Testis (tissue), 3 donors: ENCODE measurements around the gene CARD9. TPM values are rescaled to one million over a fixed set of nuclear protein-coding genes. Genes with fewer than 3 reads are reported as not detected.

Experiments
- DNase-seq: peaks from one replicate; pipeline ENCODE4 v3.0.0-alpha.2; 2019
- H3K27ac ChIP-seq, 2 donors: fragments of 200-600 bp; sonication (generic); one replicate each; pipeline ENCODE4 v1.5.1; 2019
- H3K27me3 ChIP-seq: fragments of 200-600 bp; sonication (generic); one replicate; pipeline ENCODE4 v1.5.1; 2019
- H3K36me3 ChIP-seq: fragments of 200-600 bp; sonication (generic); one replicate; pipeline ENCODE4 v1.5.1; 2017; ENCODE audit warnings: low read depth; ENCODE audit errors: missing control alignments
- H3K4me1 ChIP-seq: fragments of 200-600 bp; sonication (generic); one replicate; pipeline ENCODE4 v1.5.1; 2019
- H3K4me3 ChIP-seq, 2 donors: fragments of 200-600 bp; sonication (generic); one replicate each; pipeline ENCODE4 v1.5.1; 2017 to 2019
- H3K9me3 ChIP-seq: fragments of 200-600 bp; sonication (generic); one replicate; pipeline ENCODE4 v1.5.1; 2017
- POLR2A ChIP-seq: fragments of 450-650 bp; IDR thresholded peaks from one replicate; pipeline ENCODE4 v1.6.1; 2017; ENCODE audit warnings: antibody characterized with exemption, mild to moderate bottlenecking, moderate library complexity
- WGBS, 2 donors: methylation state at CpG; one replicate each; pipeline ENCODE4 v1.1.5; 2018; 5-methylcytosine and 5-hydroxymethylcytosine counted together
- intact Hi-C: fragments of 100-400 bp; cut with DNase I; formaldehyde crosslinking; loops from one replicate; pipeline ENCODE4 v1.15.1; 2023; ENCODE audit warnings: low total_unique reads
- polyA plus RNA-seq: library from polyadenylated mRNA; stranded (reverse); fragments of 350-450 nt; fragmentation: Illumina TruSeq; extraction: RNeasy Lipid Tissue Mini Kit (QIAGEN cat#74804); gene quantifications from one replicate; pipeline ENCODE4 v1.2.3, GENCODE V29; 2014; ENCODE audit warnings: low read depth, low replicate concordance; ENCODE audit not compliant: insufficient read depth
- total RNA-seq, 2 donors: library from RNA; depleted of rRNA; stranded (reverse); fragments of >200 nt; gene quantifications; one replicate each; pipeline ENCODE4 v1.2.3, GENCODE V29; 2016
- TF ChIP-seq, protein P1 (sequence below), 3 experiments: fragments of 450-650 bp in 2 of 3; fragments of 200-600 bp in 1 of 3; sonication (generic) in 1 of 3; IDR thresholded peaks; one replicate each; pipeline ENCODE4 v1.5.1; 2016 to 2019; ENCODE audit warnings: antibody characterized with exemption in 3 of 3, mild to moderate bottlenecking in 2 of 3, moderate library complexity in 1 of 3

The CARD9 gene
- total and polyA plus RNA-seq, 3 donors from 2014 or later: 1.8 to 3.7 (median 3.5) TPM

DNA sequence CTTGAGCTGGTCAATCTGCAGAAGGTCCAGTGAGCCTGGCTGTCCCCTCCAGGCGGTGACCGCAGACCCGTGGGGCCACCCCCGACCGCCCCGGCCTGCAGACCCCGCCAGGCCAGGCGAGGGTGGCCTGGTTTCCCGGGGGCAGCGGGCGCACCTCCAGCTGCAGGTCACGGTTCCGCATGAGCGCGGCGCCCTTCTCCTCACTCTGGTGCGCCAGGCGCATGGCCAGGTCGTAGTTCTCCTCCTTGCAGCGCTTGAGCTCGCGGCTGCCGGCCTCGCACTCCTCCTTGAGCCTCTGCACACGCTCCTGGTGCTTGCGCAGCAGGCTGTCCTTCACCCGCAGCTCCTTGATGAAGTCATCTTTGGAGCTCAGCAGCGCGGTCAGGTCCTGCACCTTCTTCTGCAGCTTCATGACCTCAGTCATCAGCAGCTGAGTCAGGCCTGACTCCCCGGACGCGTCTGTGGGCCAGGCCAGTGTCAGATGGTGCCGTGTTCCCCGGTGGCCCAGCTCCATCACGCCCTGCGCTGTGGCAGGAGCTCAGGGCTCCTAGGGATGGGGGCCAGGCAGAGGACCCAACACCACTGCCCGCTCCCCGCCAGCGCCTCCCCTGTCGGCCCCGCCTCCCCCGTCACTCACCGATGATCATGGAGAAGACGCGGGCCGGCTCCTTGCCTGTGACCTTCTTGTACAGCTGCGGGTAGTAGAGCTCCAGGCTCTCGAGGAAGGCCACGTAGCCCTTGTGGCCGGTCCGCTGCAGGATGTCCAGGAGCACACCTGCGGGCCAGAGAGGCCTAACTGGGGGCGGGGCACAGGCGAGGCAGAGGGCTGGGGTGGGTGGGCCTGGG lies 2.6 kb downstream of the CARD9 start:
- no peak for DNase-seq
- WGBS, 2 donors: 96 to 97% methylated on average over 28 to 40 of the region's 54 CpGs
- no peak overlapping the region for H3K27ac ChIP-seq
- H3K4me1 ChIP-seq: peaks cover 8% of the 10 kb centered on the region
- intact Hi-C loops: no loop called here
- no peak overlapping the region for H3K4me3 ChIP-seq
- TF ChIP-seq POLR2A: no peak
- TF ChIP-seq, protein P1, sequence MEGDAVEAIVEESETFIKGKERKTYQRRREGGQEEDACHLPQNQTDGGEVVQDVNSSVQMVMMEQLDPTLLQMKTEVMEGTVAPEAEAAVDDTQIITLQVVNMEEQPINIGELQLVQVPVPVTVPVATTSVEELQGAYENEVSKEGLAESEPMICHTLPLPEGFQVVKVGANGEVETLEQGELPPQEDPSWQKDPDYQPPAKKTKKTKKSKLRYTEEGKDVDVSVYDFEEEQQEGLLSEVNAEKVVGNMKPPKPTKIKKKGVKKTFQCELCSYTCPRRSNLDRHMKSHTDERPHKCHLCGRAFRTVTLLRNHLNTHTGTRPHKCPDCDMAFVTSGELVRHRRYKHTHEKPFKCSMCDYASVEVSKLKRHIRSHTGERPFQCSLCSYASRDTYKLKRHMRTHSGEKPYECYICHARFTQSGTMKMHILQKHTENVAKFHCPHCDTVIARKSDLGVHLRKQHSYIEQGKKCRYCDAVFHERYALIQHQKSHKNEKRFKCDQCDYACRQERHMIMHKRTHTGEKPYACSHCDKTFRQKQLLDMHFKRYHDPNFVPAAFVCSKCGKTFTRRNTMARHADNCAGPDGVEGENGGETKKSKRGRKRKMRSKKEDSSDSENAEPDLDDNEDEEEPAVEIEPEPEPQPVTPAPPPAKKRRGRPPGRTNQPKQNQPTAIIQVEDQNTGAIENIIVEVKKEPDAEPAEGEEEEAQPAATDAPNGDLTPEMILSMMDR (IDR thresholded peaks at IDR 0.05): no peak
- no peaks in the 10 kb centered on the region for H3K9me3 ChIP-seq
- H3K27me3 ChIP-seq: no peaks in the 10 kb centered on the region
- H3K36me3 ChIP-seq: no peaks in the 10 kb centered on the region

- Histone ChIP-seq H3K27me3 (no peaks in the 10 kb centered on the region), H3K4me1 (peaks cover 12% of the 10 kb centered on the region), H3K9me3 (no peaks in the 10 kb centered on the region), H3K27ac (no peak overlapping the region), H3K4me3 (no peak overlapping the region), H3K36me3 (no peaks in the 10 kb centered on the region)
- intact Hi-C loops: no loop called here
- TF ChIP-seq POLR2A: no peak
- TF ChIP-seq, protein P1 (IDR thresholded peaks at IDR 0.05): no peak
- WGBS, 2 donors: 92% methylated on average over 19 of the region's 19 CpGs; no CpG with 5 or more reads in 1 of the 2 donors
- no peak for DNase-seq
Observed at GRCh38 chr9:136370037-136370436, 3.4 kb downstream of the CARD9 start.

GRCh38 chr9:136368190-136368589 lies 5.3 kb downstream of the CARD9 start:
- Histone ChIP-seq H3K27me3 (no peaks in the 10 kb centered on the region), H3K4me1 (peaks cover 15% of the 10 kb centered on the region), H3K27ac (no peak overlapping the region), H3K4me3 (no peak overlapping the region), H3K9me3 (no peaks in the 10 kb centered on the region), H3K36me3 (no peaks in the 10 kb centered on the region)
- 82 to 93% methylated on average over 7 to 18 of the region's 18 CpGs for WGBS, 2 donors
- no peak for DNase-seq
- no peak for TF ChIP-seq POLR2A
- intact Hi-C loops: no loop called here

DNA sequence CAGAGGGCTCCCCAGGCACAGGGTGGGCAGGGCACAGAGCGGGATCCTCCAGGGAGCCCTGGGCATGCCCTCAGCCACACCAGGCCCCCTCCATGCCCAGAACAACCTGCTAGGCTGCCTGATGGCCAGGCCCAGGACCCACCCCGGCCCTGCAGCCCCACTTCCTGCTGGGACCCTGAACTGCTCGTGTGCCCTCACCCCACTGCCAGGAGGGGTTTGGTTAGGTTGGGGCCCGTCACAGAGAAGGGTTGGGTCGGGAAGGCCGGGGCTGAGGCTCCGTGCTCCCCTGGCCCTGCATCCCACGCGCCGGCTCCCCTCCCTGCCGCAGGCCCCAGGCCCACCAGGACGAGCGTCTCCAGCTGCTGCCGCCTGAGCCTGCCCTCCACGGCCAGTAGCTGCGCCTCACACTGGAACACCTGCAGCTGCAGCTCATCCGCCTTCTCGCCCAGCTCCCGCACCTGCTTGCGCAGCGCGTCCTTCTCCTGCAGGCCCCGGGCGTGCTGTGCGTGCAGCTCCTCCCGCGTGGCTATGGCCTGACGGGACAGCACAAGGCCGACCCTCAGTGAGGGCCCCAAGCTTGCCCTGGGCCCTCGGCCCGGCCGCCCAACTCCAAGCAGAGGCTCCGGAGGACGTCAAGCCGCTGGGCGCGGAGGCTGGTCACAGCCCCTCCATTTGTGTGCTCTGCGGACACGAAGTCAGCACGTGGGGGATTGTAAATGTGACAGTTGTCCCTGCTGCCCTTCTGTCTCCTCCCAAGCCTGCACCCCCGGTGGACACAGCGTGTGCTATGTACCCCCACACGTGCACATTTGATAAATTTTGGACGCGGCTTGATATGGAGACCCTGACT lies 5.9 kb downstream of the CARD9 start:
- no peaks in the 10 kb centered on the region for H3K9me3 ChIP-seq
- H3K36me3 ChIP-seq: no peaks in the 10 kb centered on the region
- intact Hi-C loops: no loop called here
- H3K4me3 ChIP-seq: no peak overlapping the region
- no peak overlapping the region for H3K27ac ChIP-seq
- TF ChIP-seq, protein P1 (IDR thresholded peaks at IDR 0.05): no peak
- TF ChIP-seq POLR2A: no peak
- H3K4me1 ChIP-seq: peaks cover 11% of the 10 kb centered on the region
- H3K27me3 ChIP-seq: no peaks in the 10 kb centered on the region
- no peak for DNase-seq
- WGBS, 2 donors: 63 to 82% methylated on average over 19 to 45 of the region's 45 CpGs

GRCh38 chr9:136366826-136367225 lies 6.6 kb downstream of the CARD9 start:
- intact Hi-C loops: no loop called here
- TF ChIP-seq POLR2A: no peak
- TF ChIP-seq, protein P1 (IDR thresholded peaks at IDR 0.05): no peak
- DNase-seq: no peak
- H3K36me3 ChIP-seq: no peaks in the 10 kb centered on the region
- H3K4me3 ChIP-seq: no peak overlapping the region
- H3K27me3 ChIP-seq: no peaks in the 10 kb centered on the region
- H3K4me1 ChIP-seq: peaks cover 7% of the 10 kb centered on the region
- H3K27ac ChIP-seq: no peak overlapping the region
- 85 to 89% methylated on average over 6 to 9 of the region's 9 CpGs for WGBS, 2 donors
- no peaks in the 10 kb centered on the region for H3K9me3 ChIP-seq
